Measurements from ENCODE around the gene GALNT5.

GALNT5 gene

DNA sequence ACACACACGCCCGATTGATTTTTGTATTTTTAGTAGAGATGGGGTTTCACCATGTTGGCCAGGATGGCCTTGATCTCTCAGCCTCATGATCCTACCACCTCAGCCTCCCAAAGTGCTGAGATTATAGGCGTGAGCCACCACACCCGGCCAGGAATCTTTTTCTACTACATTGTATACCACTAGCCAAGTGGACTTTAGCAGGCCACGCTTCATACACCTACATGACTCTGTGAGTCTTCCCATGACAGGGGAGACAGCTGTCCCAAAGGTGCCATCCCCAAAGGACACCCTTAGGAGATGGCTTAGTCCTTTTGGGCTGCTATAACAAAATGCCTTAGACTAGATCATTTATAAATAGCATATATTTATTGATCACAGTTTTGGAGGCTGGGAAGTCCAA, 35.3 kb downstream of the GALNT5 start:
- DNase-seq (ENCODE audit: low spot score) = no peak

DNA sequence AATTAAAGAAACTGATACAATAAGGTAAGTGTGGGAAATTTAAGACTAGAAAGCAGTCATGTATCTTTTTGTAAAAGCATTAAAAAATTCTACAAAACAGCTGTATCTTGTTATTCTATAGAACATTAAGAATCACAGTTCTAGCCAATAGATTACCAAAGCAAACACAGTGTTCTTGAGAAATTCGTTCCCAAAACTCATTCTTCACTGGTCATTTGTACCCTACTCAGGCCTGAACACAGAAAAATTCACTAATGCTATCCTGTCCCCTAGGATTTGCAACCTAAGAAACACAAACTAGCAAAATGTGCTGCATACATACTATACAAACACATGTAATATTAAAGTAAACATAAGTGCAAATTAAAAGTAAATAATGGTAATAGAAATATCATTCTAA, 39.0 kb downstream of the GALNT5 start:
- no peak for DNase-seq (ENCODE audit: low spot score)

GRCh38 chr2:157296958-157297357, 39.5 kb downstream of the GALNT5 start:
- DNase-seq (ENCODE audit: low spot score) = no peak

DNA sequence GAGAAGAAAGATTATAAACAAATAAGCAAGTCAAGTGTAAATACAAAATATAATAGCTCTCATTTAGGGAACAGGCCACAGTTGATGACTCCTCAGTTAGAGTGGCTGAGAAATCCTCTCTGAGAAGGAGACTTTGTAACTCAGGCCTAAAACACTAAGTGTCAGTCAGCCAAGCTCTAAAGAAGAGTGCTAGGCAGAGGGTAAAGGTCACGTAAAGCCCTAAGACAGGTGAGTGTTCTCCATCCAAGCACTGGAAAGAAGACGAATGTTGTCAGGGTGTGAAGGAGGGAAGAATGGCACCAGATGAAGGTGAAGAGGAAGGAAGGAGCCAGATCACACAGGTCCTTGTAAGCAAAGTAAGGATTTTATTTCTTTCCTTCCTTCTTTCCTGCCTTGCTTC, 43.8 kb downstream of the GALNT5 start:
- no peak for DNase-seq (ENCODE audit: low spot score)

- DNase-seq (ENCODE audit: low spot score) = peak; percentile 64
Observed at GRCh38 chr2:157302492-157303099, 45.1 kb downstream of the GALNT5 start.

DNA sequence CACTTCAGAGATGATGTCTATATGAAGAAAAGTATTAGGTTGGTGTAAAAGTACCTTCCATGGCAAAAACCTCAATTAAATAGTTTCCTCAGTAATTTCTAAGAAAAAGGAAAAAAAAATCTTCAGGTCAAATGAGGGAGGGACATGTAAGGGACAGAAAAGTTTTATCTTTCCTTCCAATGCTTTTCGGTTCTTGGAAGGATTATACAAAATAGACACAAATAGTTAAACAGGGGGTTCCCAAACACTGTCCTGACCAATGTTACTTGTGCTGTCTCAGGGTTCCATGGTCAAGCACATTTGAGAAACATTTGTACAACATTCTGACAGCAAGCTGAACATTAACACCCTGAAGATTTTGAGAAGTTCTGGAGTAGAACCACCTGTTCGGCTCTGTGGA, 46.1 kb downstream of the GALNT5 start:
- no peak for DNase-seq (ENCODE audit: low spot score)

DNA sequence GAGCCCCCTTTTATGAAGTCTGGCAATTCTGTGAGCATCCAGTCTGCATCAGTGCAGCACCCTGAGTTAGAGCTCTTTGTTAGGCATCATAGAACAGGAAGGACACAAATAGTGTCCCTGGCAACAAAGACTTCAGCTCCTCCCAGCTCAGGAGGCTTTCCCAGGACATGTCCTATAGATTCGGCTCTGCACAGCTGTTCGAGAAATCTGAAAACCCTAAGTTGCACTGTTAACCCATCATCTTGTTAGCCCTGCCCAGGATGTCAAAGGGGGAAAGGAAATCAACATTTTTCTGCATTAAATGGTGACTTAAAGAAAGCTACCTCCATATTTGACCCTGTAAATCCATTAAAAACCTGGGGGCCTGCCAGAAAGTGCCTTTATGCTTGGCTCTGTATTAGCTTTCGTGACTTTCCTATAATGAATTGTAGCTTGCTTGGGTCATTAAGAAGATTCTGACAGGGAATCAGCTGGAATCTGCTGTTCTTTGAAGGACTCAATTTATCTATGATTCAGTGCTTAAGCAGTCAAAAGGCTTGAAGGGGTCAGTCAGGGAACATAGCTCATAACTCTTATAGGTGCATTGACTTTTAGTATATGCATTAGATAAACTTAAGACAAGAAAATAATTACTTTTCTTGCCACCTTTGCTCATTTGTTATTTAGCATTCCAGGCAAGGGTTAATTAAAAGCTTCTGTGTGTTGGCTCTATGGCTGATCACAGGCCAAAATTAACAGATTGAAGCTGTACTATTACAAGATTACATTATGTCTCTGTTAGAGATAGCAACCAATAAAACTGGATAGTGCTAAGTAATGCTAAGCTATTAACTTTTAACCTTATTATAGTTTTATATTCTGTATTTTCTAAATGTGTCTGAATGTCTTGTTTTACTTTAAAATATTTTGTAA, 47.6 kb downstream of the GALNT5 start:
- DNase-seq (ENCODE audit: low spot score) = no peak

GRCh38 chr2:157305723-157306110, 48.2 kb downstream of the GALNT5 start:
- DNase-seq (ENCODE audit: low spot score) = no peak

GRCh38 chr2:157307021-157307420, 49.5 kb downstream of the GALNT5 start:
- DNase-seq (ENCODE audit: low spot score) = no peak

GRCh38 chr2:157309878-157310277, 52.4 kb downstream of the GALNT5 start:
- DNase-seq (ENCODE audit: low spot score) = no peak

DNA sequence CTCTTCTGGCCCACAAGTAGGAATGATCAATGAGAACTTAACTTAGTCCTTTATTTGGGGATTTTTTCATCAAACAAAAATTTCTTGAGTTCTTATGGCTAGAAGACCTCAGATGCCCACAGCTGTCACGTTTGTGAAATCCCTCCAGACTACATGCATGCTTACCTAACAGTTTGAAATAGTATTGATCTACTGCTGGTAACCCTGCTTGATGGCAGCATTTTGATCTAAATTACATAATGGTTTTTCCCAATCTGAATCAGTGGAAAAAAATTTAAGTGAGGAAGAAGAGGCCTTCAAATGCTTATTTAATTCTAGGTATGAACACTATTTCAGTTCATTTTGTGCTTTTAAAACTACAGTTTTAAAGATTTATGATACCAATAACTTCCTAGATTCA, 54.2 kb downstream of the GALNT5 start:
- no peak for DNase-seq (ENCODE audit: low spot score)

DNA sequence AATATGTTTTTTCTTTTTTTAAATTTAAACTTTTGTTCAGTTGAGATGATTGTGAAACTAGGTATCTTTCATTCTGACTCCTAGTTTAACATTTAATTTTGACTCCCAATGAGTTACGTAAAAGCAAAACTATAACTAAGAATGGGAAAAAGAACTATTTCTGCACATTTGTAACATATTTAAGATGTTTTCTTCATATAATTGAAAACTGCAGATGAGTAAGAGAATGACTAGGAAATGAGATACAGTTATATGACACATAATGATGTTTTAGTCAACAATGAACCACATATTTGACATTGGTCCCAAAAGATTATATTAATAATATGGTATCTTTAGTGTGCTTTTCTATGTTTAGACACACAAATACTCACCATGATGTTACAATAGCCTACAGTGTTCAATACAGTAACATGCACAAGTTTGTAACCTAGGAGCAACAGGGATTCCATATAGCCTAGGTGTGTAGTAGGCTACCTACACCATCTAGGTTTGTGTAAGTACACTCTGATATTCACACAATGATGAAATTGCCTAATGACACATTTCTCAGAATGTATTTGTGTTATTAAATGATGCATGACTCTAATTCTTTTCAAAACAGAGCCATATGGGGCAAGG, 55.5 kb downstream of the GALNT5 start:
- DNase-seq (ENCODE audit: low spot score) = no peak

GRCh38 chr2:157315901-157316300, 58.4 kb downstream of the GALNT5 start:
- DNase-seq (ENCODE audit: low spot score) = no peak

DNA sequence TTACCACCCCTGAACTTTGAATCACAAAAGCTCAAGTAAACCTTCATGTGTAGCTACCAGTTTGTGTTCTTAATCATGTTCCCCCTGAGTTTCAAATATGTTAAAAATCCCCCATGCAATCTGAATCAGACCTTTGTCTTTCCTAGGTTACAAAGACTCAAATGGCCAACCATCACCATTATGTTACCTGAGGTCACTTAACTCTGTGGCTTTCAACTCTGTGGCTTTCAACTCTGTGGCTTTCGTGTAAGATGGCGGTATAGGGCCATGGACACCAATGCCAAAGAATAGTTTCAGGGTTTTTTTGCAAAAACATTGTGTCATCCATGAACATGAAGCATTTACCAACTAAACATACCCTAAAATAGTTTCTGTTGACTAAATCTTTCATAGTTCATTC, 61.4 kb downstream of the GALNT5 start:
- no peak for DNase-seq (ENCODE audit: low spot score)

GRCh38 chr2:157319795-157320194, 62.3 kb downstream of the GALNT5 start:
- DNase-seq (ENCODE audit: low spot score) = no peak

GRCh38 chr2:157320409-157320808, 62.9 kb downstream of the GALNT5 start:
- no peak for DNase-seq (ENCODE audit: low spot score)

DNA sequence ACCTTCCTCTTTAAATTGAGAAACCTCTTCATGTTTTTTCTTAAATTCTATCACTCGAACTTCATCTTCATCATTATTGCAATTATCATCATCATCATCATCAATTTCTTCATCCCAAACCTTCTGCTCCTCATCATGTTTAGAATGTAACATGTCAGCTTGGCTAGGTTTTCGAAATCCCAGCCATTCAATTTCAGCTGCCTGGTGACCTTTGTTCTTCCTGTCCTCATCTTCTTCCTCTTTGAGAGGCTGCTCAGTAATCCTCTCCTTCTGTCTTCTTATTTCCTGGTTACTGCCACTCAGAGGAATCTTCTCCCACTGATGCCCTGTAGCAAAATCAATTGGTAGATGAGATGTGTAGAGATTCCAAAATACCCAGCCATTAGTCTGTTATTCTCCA, 64.0 kb downstream of the GALNT5 start:
- no peak for DNase-seq (ENCODE audit: low spot score)

DNA sequence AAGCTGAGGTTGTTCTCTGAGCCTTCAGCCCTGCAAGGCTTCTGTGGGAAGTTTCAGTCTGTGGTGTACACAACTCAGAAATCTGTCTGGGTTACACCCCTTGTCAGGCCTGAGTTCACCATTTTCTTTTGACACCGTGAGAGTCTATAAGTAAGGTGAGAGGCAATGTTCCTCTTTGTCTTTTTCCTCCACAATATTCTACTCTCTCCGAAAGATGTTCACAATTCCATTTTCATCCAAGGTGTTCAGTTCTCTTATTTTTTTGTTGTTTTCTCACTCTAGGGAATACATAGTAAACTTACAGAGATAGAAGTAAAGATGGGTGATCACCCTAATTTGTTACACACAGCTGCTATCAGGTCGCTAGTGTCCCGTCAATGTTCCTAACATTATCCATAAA, 64.9 kb downstream of the GALNT5 start:
- DNase-seq (ENCODE audit: low spot score) = no peak

GRCh38 chr2:157324331-157324843, 66.9 kb downstream of the GALNT5 start:
- no peak for DNase-seq (ENCODE audit: low spot score)

DNA sequence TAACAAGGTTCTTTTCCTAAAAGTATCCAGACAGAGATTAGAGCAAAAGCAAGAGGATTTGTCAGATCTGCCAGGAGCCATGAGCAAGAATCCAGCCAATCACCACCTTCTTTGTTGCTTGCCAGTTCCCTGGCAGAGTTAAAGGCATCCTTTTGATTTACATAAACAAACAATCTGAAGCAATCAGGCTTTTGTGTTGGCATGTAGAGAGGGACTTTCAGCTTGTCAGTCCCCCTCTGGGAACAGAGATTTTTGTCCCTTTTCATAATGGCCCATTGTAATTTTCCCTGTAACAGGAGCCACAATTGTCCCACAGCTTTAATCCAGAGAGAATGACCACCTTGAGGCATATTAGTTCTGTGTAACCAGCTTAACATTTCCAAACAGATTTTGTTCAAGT, 68.3 kb downstream of the GALNT5 start, which contains the start of gene ERMN:
Gene ERMN, minus strand, starts transcription at position 39 of the 400 bp plus-strand sequence. CDS start 182 bp downstream, outside the sequence.
- DNase-seq (ENCODE audit: low spot score) = no peak

GRCh38 chr2:157326698-157327097, 69.2 kb downstream of the GALNT5 start:
- no peak for DNase-seq (ENCODE audit: low spot score)

DNA sequence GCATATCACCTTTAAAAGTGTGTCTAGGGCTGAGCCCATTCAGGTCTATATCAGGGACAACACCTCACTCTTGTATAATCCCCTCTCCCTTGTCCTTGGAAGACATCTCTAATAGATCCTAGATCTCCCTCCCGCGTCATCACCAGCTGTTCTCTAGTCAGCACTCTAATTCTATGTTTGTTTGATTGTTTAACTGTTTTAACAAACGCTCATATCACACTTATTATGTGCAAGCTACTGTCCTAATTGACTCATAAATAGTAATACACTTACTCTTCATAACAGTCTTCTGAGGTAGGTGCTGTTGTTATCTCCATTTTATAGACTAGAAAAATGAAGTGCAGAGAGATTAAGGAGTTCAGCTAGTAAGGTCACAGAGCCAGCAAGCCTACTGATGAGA, 69.7 kb downstream of the GALNT5 start:
- DNase-seq (ENCODE audit: low spot score) = no peak

All from D341Med (cell line).